ENCODE results near the gene PAX9. TPM values are rescaled to one million over a fixed set of nuclear protein-coding genes. Genes with fewer than 3 reads are reported as not detected.

The PAX9 gene
- total and polyA plus RNA-seq, 9 of the 15 experiments (the other 6 are each of a cell fraction or from before 2014, with no cell fraction given): 0.87 to 2.4 (median 1.3) TPM

- TF ChIP-seq CHD7 (IDR thresholded peaks at IDR 0.05; ENCODE audit: low read depth, low read length) (no peak), ZNF12 (CRISPR knock-in tag; IDR thresholded peaks at IDR 0.05) (no peak), MAFF (IDR thresholded peaks at IDR 0.05; ENCODE audit: low read length) (no peak), ZBTB7A (IDR thresholded peaks at IDR 0.05; ENCODE audit: borderline replicate concordance, control insufficient read depth, low read depth, low read length) (no peak), RERE (CRISPR knock-in tag; IDR thresholded peaks at IDR 0.05; ENCODE audit: borderline replicate concordance) (no peak), RFX1 (IDR thresholded peaks at IDR 0.05) (no peak)
These were observed 39.5 kb downstream of the PAX9 start (continued) for GRCh38 chr14:36701132-36701531.

All from K562 (cell line).